CD4-positive, alpha-beta T cell treated with Interleukin-1 beta for 1 hour (primary cell): Measurements from ENCODE around the gene ATP5PD.
A peak's percentile ranks its signal among the peaks of the same experiment; 100 is the strongest.
"Not testable (repeated sequence)": the region's sequence is repeated elsewhere in the genome, so short reads cannot be mapped to it uniquely, and the experiment has no call there.

Experiments used
- DNase-seq, 2 donors: peaks; one replicate each; pipeline ENCODE4 v3.0.0-alpha.2; 2020 to 2022

The ATP5PD gene

DNA sequence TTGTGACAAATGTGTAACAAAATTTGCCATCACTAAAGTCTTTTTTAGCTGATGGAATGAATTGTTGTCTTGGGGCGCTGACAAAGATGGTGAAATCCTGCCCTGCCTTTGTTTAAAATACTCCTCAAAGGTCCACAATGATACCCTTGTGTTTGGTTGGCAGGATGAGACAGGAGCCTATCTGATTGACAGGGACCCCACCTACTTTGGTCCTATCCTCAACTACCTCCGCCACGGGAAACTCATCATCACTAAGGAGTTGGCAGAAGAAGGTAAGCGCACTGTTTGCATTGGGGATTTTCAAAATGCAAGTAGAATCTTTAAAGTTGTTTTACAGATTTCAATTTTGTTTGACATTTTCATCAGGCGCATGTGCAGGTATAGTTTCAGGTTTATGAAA is 2.3 kb upstream of the ATP5PD start:
- no peak for DNase-seq

GRCh38 chr17:75048249-75048878 is 1.6 kb upstream of the ATP5PD start:
- no peak for DNase-seq

DNA sequence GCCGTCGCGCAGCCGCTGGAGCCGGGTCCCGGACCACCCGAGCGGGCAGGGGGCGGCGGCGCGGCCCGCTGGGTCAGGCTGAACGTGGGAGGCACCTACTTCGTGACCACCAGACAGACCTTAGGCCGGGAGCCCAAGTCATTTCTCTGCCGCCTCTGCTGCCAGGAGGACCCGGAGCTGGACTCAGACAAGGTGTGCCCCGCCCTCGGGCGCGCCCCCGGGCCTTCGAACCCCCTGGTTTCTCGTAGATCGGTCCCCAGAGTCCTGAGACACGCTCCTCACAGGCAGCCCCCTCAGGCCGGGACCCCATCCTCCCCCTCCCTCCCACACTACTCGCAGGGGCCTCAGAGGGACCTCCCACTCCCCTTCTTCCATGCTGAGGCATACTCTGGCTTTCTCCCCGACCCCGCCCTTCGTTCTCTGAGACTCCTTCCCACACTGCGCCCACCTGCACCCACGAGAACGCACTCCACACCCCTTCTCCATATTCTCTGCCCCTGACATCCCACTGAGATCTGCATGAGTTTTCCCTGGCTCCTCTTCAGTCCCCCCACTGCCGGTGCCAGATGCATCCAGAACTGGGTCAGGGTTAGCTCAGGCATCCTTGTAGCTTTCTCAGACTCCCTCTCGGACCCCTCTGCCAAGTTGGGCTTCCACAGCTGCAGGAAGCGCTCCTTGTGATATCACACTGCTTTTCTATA is 779 bp upstream of the ATP5PD start:
- DNase-seq = peak in 1 of 2 donors; percentile 14

GRCh38 chr17:75045946-75046406 is 793 bp downstream of the ATP5PD start:
- DNase-seq = not testable (repeated sequence)

DNA sequence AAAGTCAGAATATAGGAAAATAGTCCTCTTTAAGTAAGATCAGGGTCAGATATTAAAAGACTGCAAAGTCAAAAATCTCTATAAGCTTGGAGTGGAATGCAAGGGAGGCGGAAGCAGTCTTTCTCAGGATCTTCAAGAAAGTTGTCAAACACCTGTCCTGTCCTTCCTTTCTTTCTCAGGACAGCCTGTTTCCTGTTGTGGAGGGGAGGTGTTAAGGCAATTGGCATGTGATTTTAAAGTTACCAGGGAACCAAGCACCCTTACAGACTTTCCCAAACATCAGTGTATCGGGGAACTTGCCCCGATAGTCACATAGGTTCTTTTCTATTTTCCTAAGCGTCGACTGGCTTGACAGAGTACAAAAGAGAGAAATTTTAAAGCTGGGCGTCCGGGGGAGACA is 2.1 kb downstream of the ATP5PD start:
- no peak for DNase-seq

DNA sequence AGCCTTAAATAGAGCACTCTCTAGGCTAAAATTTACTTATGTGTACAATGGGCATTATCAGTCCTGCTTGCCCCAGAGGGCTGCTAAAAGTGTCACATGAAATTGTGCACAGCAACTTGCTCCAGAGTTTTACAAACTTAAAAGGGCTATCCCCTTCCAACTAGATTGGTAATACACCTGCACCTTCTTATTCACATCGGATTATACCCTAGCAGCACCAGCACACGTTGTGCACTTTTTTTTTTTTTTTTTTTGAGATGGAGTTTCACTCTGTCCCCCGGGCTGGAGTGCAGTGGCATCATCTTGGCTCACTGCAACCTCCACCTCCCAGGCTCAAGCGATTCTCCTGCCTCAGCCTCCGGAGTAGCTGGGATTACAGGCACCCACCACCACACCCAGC is 3.0 kb downstream of the ATP5PD start:
- not testable (repeated sequence) for DNase-seq

- no peak for DNase-seq
These were observed 5.0 kb downstream of the ATP5PD start for GRCh38 chr17:75041656-75042280.

- DNase-seq = no peak
These were observed 7.5 kb downstream of the ATP5PD start for GRCh38 chr17:75039238-75039637.

- peak; percentile 94 for DNase-seq
These were observed 10.0 kb downstream of the ATP5PD start for GRCh38 chr17:75036643-75037268.

GRCh38 chr17:75034236-75034908 is 12.4 kb downstream of the ATP5PD start:
- DNase-seq = peak; percentile 87 to 88

- DNase-seq = peak; percentile 88 to 90
These were observed 13.2 kb downstream of the ATP5PD start for GRCh38 chr17:75033346-75034235.

- no peak for DNase-seq
These were observed 14.0 kb downstream of the ATP5PD start for GRCh38 chr17:75032720-75033280.

DNA sequence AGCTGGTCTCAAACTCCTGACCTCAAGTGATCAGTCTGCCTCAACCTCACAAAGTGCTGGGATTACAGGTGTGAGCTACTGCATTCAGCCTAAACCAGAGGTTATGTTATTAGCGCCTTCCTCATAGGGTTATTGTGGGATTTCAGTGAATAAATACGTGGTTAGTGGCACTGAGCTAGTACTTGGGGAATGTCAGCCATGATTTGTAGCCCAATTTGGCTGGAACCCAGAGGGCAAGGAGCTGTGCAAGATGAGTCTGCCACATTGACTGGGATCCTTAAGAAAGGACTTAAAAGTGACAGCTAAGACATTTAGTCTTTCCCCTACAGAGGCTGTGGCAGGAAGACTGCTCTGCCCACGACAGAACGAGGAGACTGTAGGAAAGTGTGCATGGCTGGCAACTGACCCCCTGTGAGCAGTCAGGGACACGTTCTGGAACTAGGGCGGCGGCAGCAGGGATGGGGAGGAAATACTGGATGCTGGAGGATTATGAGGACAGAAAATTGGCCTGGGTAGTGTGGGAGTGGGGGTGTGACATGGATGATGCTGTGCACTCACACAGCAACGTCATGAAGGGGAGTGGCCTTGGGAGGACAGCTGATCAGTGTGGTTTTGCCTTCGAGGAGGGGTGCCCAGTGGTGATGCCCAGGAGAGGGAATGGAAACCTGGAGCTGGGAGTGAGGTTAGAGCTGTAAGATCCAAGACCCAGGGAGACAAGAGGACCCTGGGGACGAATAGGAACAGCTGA is 14.6 kb downstream of the ATP5PD start:
- DNase-seq = peak; percentile 69 to 70

DNA sequence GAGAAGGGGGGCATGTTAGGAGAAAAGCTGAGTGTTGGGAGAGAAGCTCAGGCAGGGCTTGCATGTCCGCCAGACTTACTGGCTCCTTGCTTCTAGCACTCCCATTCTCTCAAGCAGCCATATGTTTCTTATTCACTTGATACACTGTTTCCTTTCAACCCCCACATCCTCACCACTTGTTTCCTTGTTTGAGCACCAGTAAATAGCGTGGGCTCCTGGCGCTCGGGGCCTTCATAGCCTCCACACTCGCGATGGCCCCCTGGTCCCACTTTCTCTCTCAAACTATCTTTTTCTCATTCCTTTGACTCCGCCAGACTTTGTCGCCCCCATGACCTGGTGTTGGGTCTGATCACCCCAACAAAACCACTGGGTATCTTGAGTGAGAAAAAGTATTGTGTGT is 16.6 kb downstream of the ATP5PD start:
- DNase-seq = no peak

DNA sequence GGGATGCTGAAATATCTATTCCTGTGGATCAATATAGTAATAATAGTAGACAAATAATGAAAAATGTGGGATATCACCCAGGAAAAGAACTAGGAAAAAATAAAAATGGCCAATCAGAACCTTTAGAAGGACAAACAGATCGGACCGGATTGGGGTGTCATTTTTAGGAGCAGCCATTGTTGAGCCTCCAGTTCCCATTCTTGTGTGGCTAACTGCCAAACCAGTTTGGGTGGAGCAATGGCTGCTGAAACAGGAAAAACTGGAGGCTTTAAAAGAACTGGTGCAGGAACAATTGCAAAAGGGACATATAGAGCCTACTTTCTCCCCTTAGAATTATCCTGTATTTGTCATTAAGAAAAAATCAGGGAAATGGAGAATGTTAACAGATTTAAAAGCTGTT is 20.1 kb downstream of the ATP5PD start:
- DNase-seq = not testable (repeated sequence)

GRCh38 chr17:75025398-75025734 is 21.4 kb downstream of the ATP5PD start:
- not testable (repeated sequence) for DNase-seq

DNA sequence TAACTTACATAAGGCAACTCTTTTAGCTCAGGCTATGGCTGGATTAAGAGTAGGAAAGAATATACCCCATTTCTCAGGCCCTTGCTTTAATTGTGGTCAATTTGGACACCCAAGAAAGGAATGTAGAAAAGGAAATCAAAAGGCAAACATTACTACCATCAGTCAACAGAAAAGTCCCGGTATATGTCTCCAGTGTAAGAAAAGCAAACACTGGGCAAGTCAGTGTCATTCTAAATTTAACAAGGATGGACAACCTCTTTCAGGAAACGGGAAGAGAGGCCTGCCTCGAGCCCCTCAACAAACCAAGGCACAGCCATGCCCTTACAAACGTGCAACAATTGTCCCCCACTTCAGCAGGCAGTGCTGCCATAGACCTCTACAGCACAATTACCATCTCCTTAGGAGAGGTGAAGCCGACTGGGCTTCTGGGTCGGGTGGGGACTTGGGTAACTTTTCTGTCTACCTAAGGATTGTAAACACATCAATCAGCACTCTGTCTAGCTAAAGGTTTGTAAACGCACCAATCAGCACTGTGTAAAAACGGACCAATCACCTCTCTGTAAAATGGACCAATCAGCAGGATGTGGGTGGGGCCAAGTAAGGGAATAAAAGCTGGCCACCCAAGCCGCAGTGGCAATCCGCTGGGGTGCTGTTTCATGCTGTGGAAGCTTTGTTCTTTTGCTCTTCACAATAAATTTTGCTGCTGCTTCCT is 21.9 kb downstream of the ATP5PD start:
- DNase-seq = peak; percentile 48 to 51

DNA sequence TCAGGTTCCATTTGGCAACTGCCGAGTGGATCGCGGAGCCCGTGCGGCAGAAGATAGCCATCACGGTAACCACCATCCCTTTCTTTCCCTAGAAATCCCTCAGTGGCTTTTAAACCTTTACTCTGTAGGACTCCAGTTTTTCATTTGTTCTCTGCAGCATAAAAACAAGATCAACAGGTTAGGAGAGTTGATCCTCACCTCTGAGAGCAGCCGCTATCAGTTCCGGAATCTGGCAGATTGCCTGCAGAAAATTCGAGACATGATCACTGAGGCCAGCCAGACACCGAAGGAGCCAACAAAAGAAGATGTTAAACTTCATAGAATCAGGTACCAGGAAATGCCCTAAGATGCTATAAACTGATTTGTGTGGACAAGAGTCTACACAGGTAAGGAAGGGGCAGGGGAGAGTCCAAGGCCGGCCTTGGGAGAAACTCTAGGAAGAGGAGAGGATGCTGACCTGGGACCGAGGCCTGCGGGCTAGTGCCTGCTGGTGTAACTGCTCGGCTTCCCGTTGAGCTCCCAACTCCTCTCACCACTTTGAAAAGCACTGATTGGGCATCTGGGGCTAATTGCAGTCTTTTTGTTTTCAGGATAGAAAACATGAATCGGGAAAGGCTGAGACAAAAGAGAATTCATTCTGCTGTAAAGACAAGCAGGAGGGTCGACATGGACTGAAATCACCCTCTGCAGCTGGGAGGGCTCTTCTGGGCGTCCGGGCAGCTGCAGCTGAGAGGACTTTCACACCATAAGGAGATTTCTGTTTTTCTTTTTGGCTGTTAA is 26.2 kb downstream of the ATP5PD start:
- no peak for DNase-seq

GRCh38 chr17:75019710-75020109 is 27.1 kb downstream of the ATP5PD start:
- DNase-seq = no peak
